Measurements from ENCODE around the gene MGAT3. TPM values are rescaled to one million over a fixed set of nuclear protein-coding genes. Genes with fewer than 3 reads are reported as not detected.
A peak's percentile ranks its signal among the peaks of the same experiment; 100 is the strongest.

Gene MGAT3
- polyA plus RNA-seq, 10 donors, result 3.3 to 9.3 (median 3.9) TPM

GRCh38 chr22:39448205-39449054 lies 8.4 kb upstream of the MGAT3 start:
- DNase-seq, result no peak

- no peak for DNase-seq
Observed at GRCh38 chr22:39449708-39450107, 7.1 kb upstream of the MGAT3 start.

- no peak for DNase-seq
Observed at GRCh38 chr22:39450258-39450955, 6.4 kb upstream of the MGAT3 start.

- no peak for DNase-seq
Observed at GRCh38 chr22:39452740-39453040, 4.1 kb upstream of the MGAT3 start.

- DNase-seq, result no peak
Observed at GRCh38 chr22:39453765-39454378, 2.9 kb upstream of the MGAT3 start.

- DNase-seq, result no peak
Observed at GRCh38 chr22:39454385-39454871, 2.4 kb upstream of the MGAT3 start.

- no peak for DNase-seq
Observed at GRCh38 chr22:39457198-39457555, 365 bp downstream of the MGAT3 start.

- peak in 1 of 3 donors; percentile 54 for DNase-seq
Observed at GRCh38 chr22:39457556-39458443, 988 bp downstream of the MGAT3 start.

GRCh38 chr22:39458444-39459083 lies 1.8 kb downstream of the MGAT3 start:
- DNase-seq, result no peak

GRCh38 chr22:39459681-39460080 lies 2.9 kb downstream of the MGAT3 start:
- DNase-seq, result no peak

GRCh38 chr22:39462443-39463221 lies 5.8 kb downstream of the MGAT3 start:
- no peak for DNase-seq

GRCh38 chr22:39463277-39463676 lies 6.5 kb downstream of the MGAT3 start:
- DNase-seq, result no peak

- no peak for DNase-seq
Observed at GRCh38 chr22:39463931-39464390, 7.1 kb downstream of the MGAT3 start.

GRCh38 chr22:39466228-39467006 lies 9.6 kb downstream of the MGAT3 start:
- no peak for DNase-seq

- no peak for DNase-seq
Observed at GRCh38 chr22:39467390-39467895, 10.6 kb downstream of the MGAT3 start.

GRCh38 chr22:39468487-39469325 lies 11.9 kb downstream of the MGAT3 start:
- DNase-seq, result no peak

- DNase-seq, result no peak
Observed at GRCh38 chr22:39469326-39469680, 12.5 kb downstream of the MGAT3 start.

GRCh38 chr22:39469681-39470450 lies 13.1 kb downstream of the MGAT3 start:
- DNase-seq, result no peak
